ENCODE measurements around the gene CLMN. TPM values are rescaled to one million over a fixed set of nuclear protein-coding genes. Genes with fewer than 3 reads are reported as not detected.

Gene CLMN
- total RNA-seq, 1 experiment from 2014 or later, result 111 TPM

- Mint-ChIP-seq H3K27me3 (ENCODE audit: unreplicated experiment) (no peaks in the 10 kb centered on the region), H3K4me1 (ENCODE audit: low read depth, unreplicated experiment) (peaks cover 17% of the 10 kb centered on the region), H3K27ac (ENCODE audit: unreplicated experiment) (no peak overlapping the region), H3K4me3 (ENCODE audit: low read depth, unreplicated experiment) (no peak overlapping the region), H3K36me3 (ENCODE audit: insufficient read depth, unreplicated experiment) (no peaks in the 10 kb centered on the region), H3K9me3 (ENCODE audit: low read depth, unreplicated experiment) (no peaks in the 10 kb centered on the region)
- TF ChIP-seq CTCF (IDR thresholded peaks at IDR 0.05; ENCODE audit: unreplicated experiment), result no peak
- CTCF ChIA-PET, result no interaction called here
- DNase-seq, result no peak
- no TSS peak for BruUV-seq (replicated peaks)
- intact Hi-C loops (cut with micrococcal nuclease; ENCODE audit: unreplicated experiment), result no loop called here
Measured at GRCh38 chr14:95228240-95228639, 91.5 kb downstream of the CLMN start.

- no peaks in the 10 kb centered on the region for H3K27me3 Mint-ChIP-seq (ENCODE audit: unreplicated experiment)
- no peak for DNase-seq
- intact Hi-C loops (cut with micrococcal nuclease; ENCODE audit: unreplicated experiment), result no loop called here
- no peaks in the 10 kb centered on the region for H3K9me3 Mint-ChIP-seq (ENCODE audit: low read depth, unreplicated experiment)
- TF ChIP-seq CTCF (IDR thresholded peaks at IDR 0.05; ENCODE audit: unreplicated experiment), result no peak
- H3K4me1 Mint-ChIP-seq (ENCODE audit: low read depth, unreplicated experiment), result peaks cover 9% of the 10 kb centered on the region
- BruUV-seq (replicated peaks), result no TSS peak
- H3K4me3 Mint-ChIP-seq (ENCODE audit: low read depth, unreplicated experiment), result no peak overlapping the region
- CTCF ChIA-PET, result no interaction called here
- H3K27ac Mint-ChIP-seq (ENCODE audit: unreplicated experiment), result no peak overlapping the region
- peaks cover 8% of the 10 kb centered on the region for H3K36me3 Mint-ChIP-seq (ENCODE audit: insufficient read depth, unreplicated experiment)
Measured at GRCh38 chr14:95227279-95227860, 92.3 kb downstream of the CLMN start.

GRCh38 chr14:95226801-95227200, 92.9 kb downstream of the CLMN start:
- Mint-ChIP-seq H3K27ac (ENCODE audit: unreplicated experiment) (no peak overlapping the region), H3K4me3 (ENCODE audit: low read depth, unreplicated experiment) (no peak overlapping the region), H3K27me3 (ENCODE audit: unreplicated experiment) (no peaks in the 10 kb centered on the region), H3K4me1 (ENCODE audit: low read depth, unreplicated experiment) (peaks cover 9% of the 10 kb centered on the region), H3K36me3 (ENCODE audit: insufficient read depth, unreplicated experiment) (peaks cover 10% of the 10 kb centered on the region), H3K9me3 (ENCODE audit: low read depth, unreplicated experiment) (no peaks in the 10 kb centered on the region)
- CTCF ChIA-PET, result no interaction called here
- BruUV-seq (replicated peaks), result no TSS peak
- no peak for TF ChIP-seq CTCF (IDR thresholded peaks at IDR 0.05; ENCODE audit: unreplicated experiment)
- intact Hi-C loops (cut with micrococcal nuclease; ENCODE audit: unreplicated experiment), result no loop called here
- no peak for DNase-seq

GRCh38 chr14:95225251-95225887, 94.3 kb downstream of the CLMN start:
- H3K4me1 Mint-ChIP-seq (ENCODE audit: low read depth, unreplicated experiment), result peaks cover 8% of the 10 kb centered on the region
- CTCF ChIA-PET, result no interaction called here

More at GRCh38 chr14:95225251-95225887, 94.3 kb downstream of the CLMN start:
- TF ChIP-seq CTCF (IDR thresholded peaks at IDR 0.05; ENCODE audit: unreplicated experiment), result no peak
- peaks cover 24% of the 10 kb centered on the region for H3K36me3 Mint-ChIP-seq (ENCODE audit: insufficient read depth, unreplicated experiment)
- H3K9me3 Mint-ChIP-seq (ENCODE audit: low read depth, unreplicated experiment), result no peaks in the 10 kb centered on the region
- intact Hi-C loops (cut with micrococcal nuclease; ENCODE audit: unreplicated experiment), result no loop called here
- BruUV-seq (replicated peaks), result no TSS peak
- no peak overlapping the region for H3K27ac Mint-ChIP-seq (ENCODE audit: unreplicated experiment)
- H3K27me3 Mint-ChIP-seq (ENCODE audit: unreplicated experiment), result no peaks in the 10 kb centered on the region
- H3K4me3 Mint-ChIP-seq (ENCODE audit: low read depth, unreplicated experiment), result no peak overlapping the region
- DNase-seq, result no peak

All from Calu3 (cell line).